IPS-NIHi11 (cell line): Measurements from ENCODE around the gene MAP3K20.
A peak's percentile ranks its signal among the peaks of the same experiment; 100 is the strongest.
"Not testable (repeated sequence)": the region's sequence is repeated elsewhere in the genome, so short reads cannot be mapped to it uniquely, and the experiment has no call there.

ENCODE experiments used
- DNase-seq: peaks from one replicate; pipeline ENCODE4 v3.0.0; 2012; ENCODE audit warnings: mixed read lengths, low spot score

Gene MAP3K20

DNA sequence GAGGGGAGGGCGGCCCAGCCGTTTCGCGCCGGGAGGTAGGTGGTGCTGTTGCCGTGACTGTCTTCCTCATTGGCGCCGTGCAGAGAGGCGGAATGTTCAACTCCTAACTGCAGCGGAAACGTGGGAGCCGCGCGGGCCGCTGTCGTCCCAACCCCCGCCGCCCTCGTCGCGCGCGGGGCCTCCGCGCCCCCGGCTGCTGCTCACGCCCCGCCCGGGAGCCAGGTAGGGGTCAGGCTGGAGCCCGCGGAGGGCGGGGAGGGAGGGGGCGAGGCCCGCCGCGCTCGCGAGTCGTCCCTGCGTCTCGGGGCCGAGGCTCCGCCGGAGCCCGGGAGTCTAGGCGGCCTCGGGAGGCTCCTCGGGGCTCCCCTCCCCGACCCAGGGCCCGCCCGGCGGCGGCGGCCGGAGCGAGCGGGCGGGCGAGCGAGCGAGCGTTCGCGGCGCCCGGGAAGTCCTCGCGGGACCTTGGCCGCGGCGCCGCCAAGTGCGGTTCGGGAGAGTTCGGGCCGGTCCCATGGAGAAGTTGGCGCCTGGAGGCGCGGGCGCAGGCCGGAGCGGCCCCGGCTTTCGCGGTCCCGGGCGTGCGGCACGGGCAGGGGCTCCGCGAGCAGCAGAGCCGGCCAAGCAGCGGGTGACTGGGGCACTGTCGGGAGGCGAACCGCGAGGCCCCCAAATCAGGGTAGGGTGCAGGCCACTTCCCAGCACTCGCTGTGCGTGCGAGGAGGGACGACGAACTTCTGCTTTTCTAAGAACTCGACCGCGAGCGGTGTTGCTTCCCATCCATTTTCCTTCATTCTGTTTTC lies at the start of gene MAP3K20:
MAP3K20 (plus strand) TSS at position 66 of the 800 bp plus-strand sequence. CDS start 15,186 bp downstream, outside the sequence.
- DNase-seq = peak; percentile 71

- no peak for DNase-seq
Measured at GRCh38 chr2:173026479-173026878, 49.2 kb upstream of the MAP3K20 start.

GRCh38 chr2:173027181-173028128 lies 48.2 kb upstream of the MAP3K20 start:
- DNase-seq = peak; percentile 76

GRCh38 chr2:173028141-173028540 lies 47.5 kb upstream of the MAP3K20 start:
- DNase-seq = no peak

DNA sequence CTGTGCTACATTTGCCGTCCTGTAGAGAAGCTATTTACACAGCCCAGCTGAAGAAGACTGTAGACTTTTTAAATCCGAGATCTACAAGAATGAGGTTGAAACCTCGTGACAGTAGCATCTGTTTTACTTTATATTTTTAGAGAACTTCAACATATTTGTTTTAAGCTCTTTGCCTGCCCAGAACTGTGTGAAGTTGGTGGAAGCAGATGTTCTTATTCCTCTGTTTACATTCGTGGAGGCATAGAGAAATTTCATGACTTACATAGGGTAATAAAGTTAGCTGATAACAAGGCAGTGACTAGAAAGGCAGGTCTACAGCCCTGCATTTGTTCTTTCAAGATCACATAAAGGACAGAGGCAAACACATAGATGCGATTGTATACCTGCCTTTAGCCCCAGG lies 47.0 kb upstream of the MAP3K20 start:
- DNase-seq = no peak

- no peak for DNase-seq
Measured at GRCh38 chr2:173030561-173031490, 44.8 kb upstream of the MAP3K20 start.

DNA sequence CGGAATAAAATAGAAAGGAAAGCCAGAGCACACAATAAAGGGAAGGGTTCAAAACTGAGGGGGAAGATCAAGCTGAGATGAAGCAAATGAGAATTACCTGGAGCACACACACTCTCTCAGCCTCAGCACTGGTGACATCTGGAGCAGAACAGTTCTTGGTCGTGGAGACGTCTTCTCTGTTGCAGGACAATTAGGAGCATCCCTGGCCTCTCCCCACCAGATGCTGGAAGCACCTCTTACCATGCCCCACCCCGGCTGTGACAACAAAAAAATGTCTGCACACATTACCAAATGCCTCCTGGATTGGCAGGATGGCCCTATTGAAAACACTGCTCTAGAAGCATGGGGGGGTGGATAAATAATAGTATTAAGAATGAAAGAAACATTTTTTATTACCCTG lies 43.6 kb upstream of the MAP3K20 start:
- no peak for DNase-seq

DNA sequence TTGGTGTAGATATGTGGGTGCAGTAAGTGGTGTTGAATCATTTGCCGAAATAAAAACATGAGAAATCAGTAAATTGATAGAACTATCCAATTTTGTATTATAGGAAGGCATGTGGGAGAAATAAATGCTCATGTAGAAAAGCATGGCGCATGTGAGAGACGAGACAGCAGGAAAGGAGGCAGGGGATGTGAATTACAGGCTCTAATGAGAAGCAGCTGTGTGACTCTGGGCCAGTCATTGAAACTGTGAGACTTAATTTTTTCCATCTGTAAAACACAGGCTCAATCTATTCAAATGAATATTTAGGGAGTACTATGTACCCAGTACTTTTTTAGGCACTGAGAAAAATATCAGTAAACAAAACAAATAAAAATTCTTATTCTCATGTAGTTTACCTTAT lies 42.6 kb upstream of the MAP3K20 start:
- DNase-seq = no peak

DNA sequence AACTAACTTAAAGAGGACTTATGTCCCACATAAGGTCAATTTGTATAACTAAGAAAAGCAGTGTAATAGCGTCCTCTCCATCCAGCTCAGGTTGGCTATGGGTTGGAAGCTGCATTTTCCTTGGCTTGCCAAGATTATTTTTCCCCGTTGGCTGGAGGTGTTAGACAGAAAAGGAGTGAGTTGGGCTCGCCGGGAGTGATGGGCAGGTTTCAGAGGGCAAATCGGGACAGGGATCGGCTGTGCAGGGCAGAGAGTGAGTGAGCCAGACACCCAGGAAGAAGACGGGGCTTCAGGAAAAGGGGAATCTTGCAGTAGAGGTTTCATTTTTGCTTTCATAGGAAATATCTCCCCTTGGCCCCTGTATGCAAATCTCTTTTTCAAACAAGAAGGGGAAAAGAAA lies 41.5 kb upstream of the MAP3K20 start:
- DNase-seq = no peak

DNA sequence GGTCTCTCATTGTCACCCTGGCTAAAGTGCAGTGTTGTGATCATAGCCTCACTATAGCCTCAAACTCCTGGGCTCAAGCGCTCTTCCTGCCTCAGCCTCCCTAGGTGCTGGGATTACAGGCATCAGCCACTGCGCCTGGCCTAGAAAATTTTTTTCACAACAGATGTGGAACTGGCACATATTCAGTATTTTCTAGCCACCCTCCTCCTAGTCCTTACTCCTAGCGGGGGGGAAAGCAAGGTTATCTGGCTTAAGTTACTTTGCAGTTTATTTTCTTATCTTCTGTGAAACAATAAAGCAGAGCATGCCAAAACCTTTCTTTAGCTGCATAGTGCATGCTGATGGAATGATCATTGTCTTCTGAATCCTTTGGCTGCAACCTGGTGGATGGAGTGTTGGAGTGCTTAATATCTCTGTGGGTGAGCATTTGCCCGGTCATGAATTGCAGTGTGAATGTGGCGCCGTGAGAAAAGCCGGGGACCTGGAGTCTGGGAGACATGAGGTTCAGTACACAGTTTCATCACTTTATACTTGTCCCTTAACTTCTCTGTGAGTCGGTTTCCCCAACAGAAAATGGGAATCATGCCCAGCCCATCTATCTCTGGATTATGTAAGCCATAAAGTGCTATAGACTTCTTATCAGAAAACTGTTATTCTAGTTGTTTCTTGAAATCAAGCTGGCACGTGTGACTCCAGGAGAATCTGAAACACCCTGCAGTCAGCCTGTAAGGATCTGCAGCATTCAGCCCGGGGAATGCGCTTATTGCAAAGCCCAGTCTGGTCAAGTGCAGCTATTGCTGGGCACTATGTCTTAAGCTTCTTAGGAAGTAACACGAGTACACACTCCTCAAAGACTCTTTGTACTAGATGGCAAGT lies 38.2 kb upstream of the MAP3K20 start:
- no peak for DNase-seq

DNA sequence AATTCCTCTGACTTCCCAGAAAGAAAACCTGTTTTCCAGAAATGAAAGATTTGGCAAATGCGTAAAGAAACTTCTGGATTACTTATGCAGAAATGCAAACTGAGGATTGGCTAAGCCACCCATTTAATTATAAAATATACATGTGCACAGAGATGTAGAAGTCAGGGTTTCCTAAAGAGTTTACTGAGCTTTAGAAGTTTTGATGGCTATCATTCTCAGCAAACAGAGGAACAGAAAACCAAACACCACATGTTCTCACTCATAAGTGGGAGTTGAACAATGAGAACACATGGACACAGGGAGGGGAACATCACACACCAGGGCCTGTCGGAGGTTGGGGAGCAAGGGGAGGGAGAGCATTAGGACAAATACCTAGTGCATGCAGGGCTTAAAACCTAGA lies 37.4 kb upstream of the MAP3K20 start:
- DNase-seq = not testable (repeated sequence)

GRCh38 chr2:173040729-173041128 lies 34.9 kb upstream of the MAP3K20 start:
- no peak for DNase-seq

GRCh38 chr2:173043476-173043875 lies 32.2 kb upstream of the MAP3K20 start:
- DNase-seq = no peak

- no peak for DNase-seq
Measured at GRCh38 chr2:173043897-173044519, 31.6 kb upstream of the MAP3K20 start.

DNA sequence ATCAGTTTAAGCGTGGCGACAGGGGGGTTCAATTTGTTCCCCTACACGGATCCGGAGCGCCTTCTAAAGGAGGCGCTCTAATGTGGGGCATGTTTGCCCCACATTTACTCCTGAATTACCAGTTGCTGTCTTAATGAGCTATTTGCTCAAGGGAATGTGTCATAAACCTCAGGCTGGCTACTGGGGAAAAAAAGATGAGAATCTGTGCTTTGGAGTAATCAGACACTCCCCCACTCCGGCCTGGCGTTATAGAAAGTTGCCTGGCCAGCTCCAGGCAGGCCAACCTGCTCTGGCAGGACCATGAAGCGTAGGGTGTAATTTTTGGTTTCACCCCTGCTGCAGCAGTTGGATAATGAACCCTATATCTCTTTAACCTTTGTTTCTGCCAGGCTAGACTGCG lies 31.0 kb upstream of the MAP3K20 start:
- no peak for DNase-seq

DNA sequence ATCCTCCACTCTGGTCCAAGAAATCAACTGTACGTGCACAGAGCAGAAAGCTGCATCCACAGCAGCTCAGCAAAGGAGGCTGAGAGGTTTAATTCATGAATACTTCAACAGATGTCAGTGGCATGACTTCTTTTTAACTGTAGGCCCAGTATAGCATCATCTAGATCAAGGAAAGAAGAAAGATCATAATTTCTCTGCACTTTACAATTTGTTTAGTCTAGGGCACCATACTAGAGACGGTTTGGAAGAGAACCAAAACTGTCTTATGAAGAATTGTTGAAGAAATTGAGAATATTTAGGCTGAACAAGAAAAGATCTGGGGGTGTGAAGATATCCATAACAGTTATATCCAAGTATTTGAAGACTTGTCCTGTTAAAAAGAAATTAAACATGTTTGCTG lies 30.5 kb upstream of the MAP3K20 start:
- DNase-seq = no peak

DNA sequence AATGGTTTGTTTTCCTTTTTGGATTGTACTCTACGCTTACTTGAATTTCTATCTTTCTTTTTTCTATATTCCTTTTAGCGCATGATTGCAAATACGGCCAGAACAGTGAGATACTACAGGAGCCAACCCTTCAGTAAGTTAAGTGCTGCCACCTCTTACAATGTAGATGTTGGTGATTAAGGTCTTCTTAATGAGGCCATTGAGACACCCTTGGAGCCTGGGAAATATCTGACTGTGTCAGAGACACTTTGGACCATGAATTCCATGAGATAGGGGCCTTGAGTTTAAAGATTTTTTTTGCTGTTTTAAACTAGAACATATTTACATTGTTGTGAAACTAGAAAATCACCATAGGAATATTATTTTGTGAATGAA lies 27.1 kb upstream of the MAP3K20 start:
- DNase-seq = no peak

DNA sequence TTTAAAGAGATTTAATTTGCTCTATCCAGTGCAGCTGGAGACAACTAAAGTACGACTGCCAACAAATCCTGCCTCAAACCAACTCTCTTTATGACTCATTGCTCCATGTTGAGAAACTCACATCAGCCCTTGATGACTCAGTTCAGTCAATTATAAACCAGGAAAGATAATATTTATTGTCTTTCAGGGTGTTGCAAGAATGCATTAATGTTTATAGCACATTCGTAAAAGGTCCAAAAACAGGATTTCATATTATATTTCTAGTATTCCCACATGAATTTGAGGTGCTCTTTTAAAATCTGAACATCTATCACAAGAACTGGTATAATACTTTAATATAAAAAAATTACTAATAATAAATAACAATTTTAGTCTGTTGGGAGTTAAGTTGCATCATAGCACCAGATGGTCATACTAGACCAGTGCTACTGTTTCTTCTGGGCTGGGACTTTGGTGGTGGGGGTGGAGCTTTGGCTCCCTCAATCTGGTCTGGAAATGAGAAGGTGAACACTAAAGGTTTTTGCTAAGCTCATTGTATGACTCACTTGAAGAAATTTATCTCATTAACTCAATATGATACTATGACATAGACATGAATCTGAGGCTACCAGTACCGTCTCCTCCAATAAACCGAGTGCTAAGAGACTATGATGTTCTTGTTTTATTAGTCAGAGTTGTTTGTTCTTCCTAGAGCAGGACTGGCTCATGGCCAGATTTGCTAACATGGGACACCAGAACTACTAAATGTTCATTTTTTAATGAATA lies 26.6 kb upstream of the MAP3K20 start:
- no peak for DNase-seq

DNA sequence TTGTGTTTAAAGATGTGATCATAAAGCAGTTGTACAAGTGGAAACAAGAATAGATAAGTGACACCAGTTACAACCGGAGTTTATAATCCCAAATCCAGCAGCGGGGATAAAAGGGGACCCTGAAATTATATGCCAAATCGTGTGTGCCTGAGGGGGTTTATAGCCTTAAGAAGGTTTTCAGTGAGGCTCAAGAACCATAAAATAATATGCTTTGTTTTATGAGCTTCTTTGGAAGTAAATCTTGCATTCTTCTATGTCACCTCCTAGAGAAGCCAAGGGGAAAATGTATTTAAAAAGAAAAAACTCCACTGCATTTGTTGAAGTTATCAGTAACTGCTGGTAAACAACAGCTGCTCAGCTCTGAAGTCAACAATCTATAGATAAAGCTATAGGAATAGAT lies 25.8 kb upstream of the MAP3K20 start:
- no peak for DNase-seq

DNA sequence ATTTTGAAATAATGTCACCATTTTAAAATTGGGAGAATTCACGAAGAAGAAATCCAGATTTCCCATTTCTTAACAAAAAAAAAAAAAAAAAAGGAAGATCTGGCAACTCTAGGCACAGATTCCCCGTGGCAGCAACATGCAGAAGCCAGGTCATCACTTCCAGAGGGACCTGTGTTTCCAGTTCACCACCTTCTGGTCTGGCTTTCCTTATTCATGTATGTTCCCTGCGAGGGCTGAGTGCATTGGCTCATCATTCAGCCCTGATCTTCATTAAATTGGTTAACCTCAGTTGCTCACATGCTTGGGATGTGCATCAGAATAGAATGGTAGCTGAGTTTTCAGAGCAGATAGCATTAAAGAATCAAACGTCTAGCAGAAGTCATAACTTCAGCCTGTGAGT lies 25.0 kb upstream of the MAP3K20 start:
- no peak for DNase-seq
